Tibial nerve (tissue), 4 donors: ENCODE data around the gene PPP4C. TPM values are rescaled to one million over a fixed set of nuclear protein-coding genes. Genes with fewer than 3 reads are reported as not detected.
"Not testable (repeated sequence)": the region's sequence is repeated elsewhere in the genome, so short reads cannot be mapped to it uniquely, and the experiment has no call there.

Source experiments
- DNase-seq, 2 donors: peaks; one replicate each; pipeline ENCODE4 v3.0.0-alpha.2; 2019; ENCODE audit warnings: low spot score in 2 of 2
- H3K27ac ChIP-seq, 4 donors: fragments of 200-600 bp; sonication (generic) in 3 of 4; one replicate each; pipeline ENCODE4 v1.5.1; 2017 to 2019; ENCODE audit warnings: mild to moderate bottlenecking in 1 of 4
- H3K27me3 ChIP-seq, 2 donors: fragments of 200-600 bp; sonication (generic) in 1 of 2; one replicate each; pipeline versions ENCODE4 v1.5.1 to v1.6.0; 2017 to 2019
- H3K36me3 ChIP-seq, 3 donors: fragments of 200-600 bp; sonication (generic); one replicate each; pipeline ENCODE4 v1.5.1; 2018 to 2019
- H3K4me1 ChIP-seq, 4 donors: fragments of 200-600 bp; sonication (generic) in 3 of 4; one replicate each; pipeline ENCODE4 v1.5.1; 2017 to 2019
- H3K4me3 ChIP-seq, 4 donors: fragments of 200-600 bp; sonication (generic) in 3 of 4; one replicate each; pipeline ENCODE4 v1.5.1; 2017 to 2019; ENCODE audit warnings: mild to moderate bottlenecking in 1 of 4, moderate library complexity in 1 of 4
- H3K9me3 ChIP-seq, 4 donors: fragments of 200-600 bp; sonication (generic) in 3 of 4; one replicate each; pipeline ENCODE4 v1.5.1; 2017 to 2019
- CTCF ChIP-seq, 5 experiments: fragments of 200-600 bp in 3 of 5; fragments of 450-650 bp in 2 of 5; sonication (generic) in 3 of 5; IDR thresholded peaks; one replicate each; pipeline ENCODE4 v1.5.1; 2016 to 2019; ENCODE audit warnings: antibody characterized with exemption in 5 of 5, mild to moderate bottlenecking in 3 of 5, moderate library complexity in 2 of 5
- EP300 ChIP-seq, 2 donors: sonication (generic); formaldehyde crosslinking; IDR thresholded peaks; one replicate each; pipeline ENCODE4 v1.6.1; 2017; ENCODE audit warnings: antibody characterized with exemption in 2 of 2, mild to moderate bottlenecking in 1 of 2
- POLR2A ChIP-seq, 2 donors: fragments of 450-650 bp; IDR thresholded peaks; one replicate each; pipeline ENCODE4 v1.6.1; 2017; ENCODE audit warnings: antibody characterized with exemption in 2 of 2, mild to moderate bottlenecking in 2 of 2, moderate library complexity in 2 of 2
- WGBS, 2 donors: methylation state at CpG; one replicate each; pipeline ENCODE4 v1.1.5; 2018; 5-methylcytosine and 5-hydroxymethylcytosine counted together
- total RNA-seq, 4 donors: library from RNA; depleted of rRNA; stranded (reverse); fragments of >200 nt; gene quantifications; one replicate each; pipeline ENCODE4 v1.1.0, GENCODE V29; 2016

The PPP4C gene
- total RNA-seq, 4 donors from 2014 or later = 21.1 to 54.3 (median 34.3) TPM

GRCh38 chr16:30124985-30125379 lies 49.2 kb downstream of the PPP4C start:
- DNase-seq = no peak
- WGBS, 2 donors = 91 to 94% methylated on average over 4 of the region's 4 CpGs
- peaks cover 0 to 5% (median 0%) of the 10 kb centered on the region in 3 donors for H3K36me3 ChIP-seq
- H3K4me3 ChIP-seq = no peak overlapping the region
- H3K27ac ChIP-seq = peak overlapping the region in 2 of 4 donors; percentile 91 to 92
- TF ChIP-seq EP300 (IDR thresholded peaks at IDR 0.05) (no peak), CTCF (IDR thresholded peaks at IDR 0.05) (no peak), POLR2A (IDR thresholded peaks at IDR 0.05) (no peak)
- no peaks in the 10 kb centered on the region for H3K9me3 ChIP-seq
- no peaks in the 10 kb centered on the region for H3K27me3 ChIP-seq
- peaks cover 0 to 26% (median 21%) of the 10 kb centered on the region in 4 donors for H3K4me1 ChIP-seq

GRCh38 chr16:30125690-30126089 lies 49.9 kb downstream of the PPP4C start:
- H3K27ac ChIP-seq, H3K9me3 ChIP-seq, H3K4me3 ChIP-seq, H3K27me3 ChIP-seq, DNase-seq, H3K36me3 ChIP-seq: not testable (repeated sequence)
- H3K4me1 ChIP-seq = peaks cover 0 to 26% (median 21%) of the 10 kb centered on the region in 4 donors
- 89 to 95% methylated on average over 9 of the region's 9 CpGs for WGBS, 2 donors

- Histone ChIP-seq H3K36me3 (no peaks in the 10 kb centered on the region), H3K9me3 (no peaks in the 10 kb centered on the region), H3K4me1 (peaks cover 0 to 15% (median 9%) of the 10 kb centered on the region in 4 donors), H3K27me3 (no peaks in the 10 kb centered on the region), H3K27ac (no peak overlapping the region), H3K4me3 (no peak overlapping the region)
- no peak for DNase-seq
- 67 to 79% methylated on average over 1 of the region's 1 CpG for WGBS, 2 donors
- TF ChIP-seq EP300 (IDR thresholded peaks at IDR 0.05) (no peak), CTCF (IDR thresholded peaks at IDR 0.05) (no peak), POLR2A (IDR thresholded peaks at IDR 0.05) (no peak)
These were observed 52.2 kb downstream of the PPP4C start for GRCh38 chr16:30127993-30128392.

GRCh38 chr16:30131869-30132475 lies 56.2 kb downstream of the PPP4C start:
- H3K27me3 ChIP-seq = no peaks in the 10 kb centered on the region
- H3K9me3 ChIP-seq = no peaks in the 10 kb centered on the region
- TF ChIP-seq EP300 (IDR thresholded peaks at IDR 0.05) (no peak), POLR2A (IDR thresholded peaks at IDR 0.05) (no peak), CTCF (IDR thresholded peaks at IDR 0.05) (no peak)
- no peaks in the 10 kb centered on the region for H3K4me1 ChIP-seq
- H3K4me3 ChIP-seq = no peak overlapping the region
- H3K36me3 ChIP-seq = no peaks in the 10 kb centered on the region
- no peak for DNase-seq
- 62 to 64% methylated on average over 4 of the region's 4 CpGs for WGBS, 2 donors
- no peak overlapping the region for H3K27ac ChIP-seq

DNA sequence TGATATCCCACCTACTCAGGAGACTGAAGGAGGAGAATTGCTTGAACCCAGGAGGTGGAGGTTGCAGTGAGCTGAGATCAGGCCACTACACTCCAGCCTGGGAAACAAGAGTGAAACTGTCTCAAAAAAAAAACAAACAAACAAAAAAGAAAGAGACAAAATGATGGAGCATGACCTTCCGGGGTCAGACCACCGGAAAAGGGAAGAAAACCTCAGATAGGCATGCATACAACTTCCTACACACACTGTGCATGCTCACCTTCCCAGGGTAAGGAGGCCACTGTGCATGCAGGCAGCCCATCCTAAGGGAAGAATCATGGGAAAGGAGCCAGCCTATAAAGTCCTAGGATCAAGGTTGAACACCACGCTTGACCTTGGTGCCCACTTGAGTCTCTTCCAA lies 56.8 kb downstream of the PPP4C start:
- no peak overlapping the region for H3K4me3 ChIP-seq

More for the DNA sequence above, 56.8 kb downstream of the PPP4C start:
- H3K36me3 ChIP-seq = no peaks in the 10 kb centered on the region
- no peak overlapping the region for H3K27ac ChIP-seq
- WGBS, 2 donors = 61 to 62% methylated on average over 3 of the region's 3 CpGs
- no peak for DNase-seq
- H3K4me1 ChIP-seq = peaks cover 0 to under 1% (median 0%) of the 10 kb centered on the region in 4 donors
- TF ChIP-seq CTCF (IDR thresholded peaks at IDR 0.05) = no peak
- no peak for TF ChIP-seq EP300 (IDR thresholded peaks at IDR 0.05)
- no peaks in the 10 kb centered on the region for H3K9me3 ChIP-seq
- H3K27me3 ChIP-seq = no peaks in the 10 kb centered on the region

Other genes with a start within 250 kb of the PPP4C start
- 100 to 1,000 TPM in 2 of 4 donors, 10 to 100 TPM in 2; 80.0 to 121 (median 94.8) TPM for gene CDIPT, start 212.8 kb upstream of the PPP4C start, total RNA-seq
- gene SEZ6L2, start 176.4 kb upstream of the PPP4C start, total RNA-seq = 1 to 10 TPM in 2 of 4 donors, under 1 TPM in 2; 0.84 to 4.9 (median 1.3) TPM
- 1 to 10 TPM in 3 of 4 donors, under 1 TPM in 1; 0.90 to 5.7 (median 3.9) TPM for gene ASPHD1, start 175.5 kb upstream of the PPP4C start, total RNA-seq
- 10 to 100 TPM; 31.0 to 81.0 (median 38.7) TPM for gene KCTD13, start 149.8 kb upstream of the PPP4C start, total RNA-seq
- gene TMEM219, start 113.9 kb upstream of the PPP4C start, total RNA-seq = 100 to 1,000 TPM in 2 of 4 donors, 10 to 100 TPM in 2; 83.1 to 144 (median 103) TPM
- gene TAOK2, start 102.1 kb upstream of the PPP4C start, total RNA-seq = 10 to 100 TPM; 51.3 to 88.8 (median 66.0) TPM
- gene HIRIP3, start 80.4 kb upstream of the PPP4C start, total RNA-seq = 10 to 100 TPM; 12.6 to 26.7 (median 22.6) TPM
- gene INO80E, start 79.8 kb upstream of the PPP4C start, total RNA-seq = 10 to 100 TPM; 36.6 to 60.4 (median 51.6) TPM
- 1 to 10 TPM in 2 of 4 donors, under 1 TPM in 2; 0.44 to 4.2 (median 1.7) TPM for gene DOC2A, start 65.0 kb upstream of the PPP4C start, total RNA-seq
- not detected for gene C16orf92, start 52.8 kb upstream of the PPP4C start, total RNA-seq
- gene TLCD3B, start 44.7 kb upstream of the PPP4C start, total RNA-seq = not detected
- gene ALDOA, start 10.2 kb upstream of the PPP4C start, total RNA-seq = 100 to 1,000 TPM; 474 to 649 (median 487) TPM
- gene TBX6, start 15.9 kb downstream of the PPP4C start, total RNA-seq = 1 to 10 TPM in 1 of 4 donors, under 1 TPM in 2, not detected in 1; 0.66 to 1.5 (median 0.84) TPM
- 100 to 1,000 TPM in 2 of 4 donors, 10 to 100 TPM in 2; 81.9 to 197 (median 122) TPM for gene YPEL3, start 20.2 kb downstream of the PPP4C start, total RNA-seq
- 1 to 10 TPM; 2.8 to 5.2 (median 4.6) TPM for gene GDPD3, start 37.5 kb downstream of the PPP4C start, total RNA-seq
- 10 to 100 TPM; 65.5 to 93.0 (median 79.5) TPM for gene MAPK3, start 47.2 kb downstream of the PPP4C start, total RNA-seq
- 10 to 100 TPM; 35.0 to 66.9 (median 47.1) TPM for gene CORO1A, start 107.6 kb downstream of the PPP4C start, total RNA-seq
- 100 to 1,000 TPM; 218 to 491 (median 322) TPM for gene BOLA2B, start 117.7 kb downstream of the PPP4C start, total RNA-seq
- 10 to 100 TPM; 45.7 to 68.7 (median 52.8) TPM for gene SLX1A, start 117.9 kb downstream of the PPP4C start, total RNA-seq
- 10 to 100 TPM in 3 of 4 donors, 1 to 10 TPM in 1; 9.8 to 55.3 (median 32.9) TPM for gene SULT1A3, start 123.3 kb downstream of the PPP4C start, total RNA-seq
- gene NPIPB13, start 172.5 kb downstream of the PPP4C start, total RNA-seq = 1 to 10 TPM; 5.1 to 9.6 (median 7.4) TPM